ENCODE data around the gene THSD4. TPM values are rescaled to one million over a fixed set of nuclear protein-coding genes. Genes with fewer than 3 reads are reported as not detected.

THSD4 gene
- total and polyA plus RNA-seq, 2 of the 4 experiments (the other 2 are of a cell fraction), result 25.5 to 31.1 TPM

DNA sequence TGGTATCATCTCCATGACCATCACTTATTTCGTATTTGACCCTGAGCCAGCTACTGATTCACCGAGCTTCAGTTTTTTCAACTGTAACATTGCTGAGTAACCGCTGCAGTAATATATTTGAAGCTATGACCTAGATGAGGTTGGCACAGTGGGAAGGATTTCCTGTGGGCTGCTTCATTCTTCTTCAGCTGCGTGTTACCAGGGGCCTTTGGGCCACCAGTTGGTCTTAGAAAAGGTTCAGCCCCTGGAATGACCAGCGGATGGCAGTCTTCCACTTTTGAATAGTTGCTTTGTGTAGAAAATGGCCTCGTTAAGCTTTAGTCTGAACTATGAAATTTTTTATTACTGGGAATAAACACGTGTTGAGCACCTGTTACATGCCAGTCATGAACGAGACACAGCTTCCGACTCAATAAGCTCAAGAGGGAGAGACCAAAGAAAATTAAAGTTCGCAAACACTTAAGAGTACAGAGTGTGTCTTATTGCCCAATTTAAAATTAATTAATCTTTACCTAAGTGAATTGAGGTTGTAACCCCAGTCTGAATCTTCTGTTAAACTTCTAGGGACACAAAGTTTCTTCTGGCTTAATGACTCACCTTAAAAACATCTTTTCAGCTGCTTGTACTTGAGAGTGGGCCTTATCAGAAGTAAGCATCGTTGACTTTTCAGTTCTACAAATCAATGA is 637.5 kb downstream of the THSD4 start:
- Histone ChIP-seq H4K20me1 (ENCODE audit: insufficient read depth, low read length) (peaks cover 6% of the 10 kb centered on the region; the same call in 1 of the 2 replicates), H3K18ac (ENCODE audit: low read depth, low read length) (no peak overlapping the region; the same call in 1 of the 2 replicates), H4K5ac (ENCODE audit: low read depth, low read length) (no peak overlapping the region), H3K79me1 (ENCODE audit: low read depth in 1 of 2, low read length in 2 of 2) (peaks cover 0 to 11% of the 10 kb centered on the region in 2 experiments; a peak in 2 of 4 replicates), H3K4me1 (ENCODE audit: control insufficient read depth, insufficient read depth, low read length) (peaks cover 8% of the 10 kb centered on the region), H3K4ac (ENCODE audit: low read depth, low read length) (no peak overlapping the region), H3K27ac (ENCODE audit: insufficient read depth, low read length) (no peak overlapping the region), H2AK5ac (ENCODE audit: low read depth, low read length) (no peak overlapping the region; the same call in 1 of the 2 replicates), H3K27me3 (ENCODE audit: control insufficient read depth, insufficient read depth, low read length) (no peaks in the 10 kb centered on the region), H2BK5ac (ENCODE audit: low read depth, low read length, poor library complexity, severe bottlenecking) (peak overlapping the region; percentile 19), H2BK15ac (ENCODE audit: low read depth, low read length) (no peak overlapping the region), H3K9me1 (ENCODE audit: insufficient read depth, low read length) (peaks cover 12% of the 10 kb centered on the region), H3K9ac (ENCODE audit: low read depth, low read length) (no peak overlapping the region), H2AFZ (replicated peaks; ENCODE audit: low read length, poor library complexity) (no peak overlapping the region), H3K36me3 (ENCODE audit: control insufficient read depth, insufficient read depth, low read length) (peaks cover 22% of the 10 kb centered on the region), H2AK9ac (replicated peaks; ENCODE audit: low read depth, low read length, poor library complexity) (no peak overlapping the region), H2BK20ac (ENCODE audit: low read depth, low read length) (no peak overlapping the region; the same call in 1 of the 2 replicates), H4K8ac (ENCODE audit: low read depth in 2 of 2, low read length in 2 of 2) (no peak overlapping the region), H3K9me3 (ENCODE audit: control insufficient read depth, insufficient read depth, low read length) (no peaks in the 10 kb centered on the region), H3K14ac (replicated peaks; ENCODE audit: low read depth, low read length) (peak overlapping the region; percentile 6; the same call in 1 of the 2 replicates), H3K23ac (ENCODE audit: low read depth, low read length) (no peak overlapping the region), H2BK120ac (ENCODE audit: low read depth, low read length) (no peak overlapping the region), H3K4me2 (ENCODE audit: low read depth, low read length) (no peak overlapping the region), H4K91ac (ENCODE audit: insufficient read depth, low read depth, low read length) (no peak overlapping the region), H3K4me3 (ENCODE audit: insufficient read depth, low read depth, low read length) (no peak overlapping the region), H3K56ac (ENCODE audit: extremely low read depth, insufficient read depth, low read length) (no peak overlapping the region)
- WGBS, 2 experiments (ENCODE audit: extremely low coverage in 2 of 2, insufficient read length in 1 of 2), result 45% methylated on average over 3 of the region's 11 CpGs; no CpG with 5 or more reads in 1 of the 2 experiments
- intact Hi-C loops (cut with micrococcal nuclease), result loop anchor here (2.0 kb wide), 1 partner anchor 48 kb away; no protein-coding TSS in a partner anchor
- in situ Hi-C loops (cut with MboI; ENCODE audit: low sequenced_read_pairs), result no loop called here
- CTCF ChIA-PET, result interaction anchor here (0.6 to 3.3 kb wide), 15 partner anchors 9 to 416 kb away, joined by 3 to 18 read pairs (median 4); no protein-coding TSS in a partner anchor
- dilution Hi-C loops (cut with HindIII; ENCODE audit: low sequenced_read_pairs, unreplicated experiment), result no loop called here
- DNase-seq, result peak; percentile 94
- POLR2A ChIA-PET (ENCODE audit: unreplicated experiment), result interaction anchor here (0.6 kb wide), 1 partner anchor 477 kb away, joined by 6 read pairs; no protein-coding TSS in a partner anchor
- BruUV-seq (replicated peaks), result no TSS peak
- peak; percentile 10; the same call in 1 of the 2 replicates for TF ChIP-seq CEBPB (IDR thresholded peaks at IDR 0.05; ENCODE audit: low read depth, low read length)
- TF ChIP-seq NFE2L2 (IDR thresholded peaks at IDR 0.05; ENCODE audit: low read depth, low read length), result peak; percentile 77
- TF ChIP-seq BHLHE40 (IDR thresholded peaks at IDR 0.05; ENCODE audit: low read depth, low read length), result 0 out of 2 replicates have a peak, but pooled peaks have one; percentile 11
- TF ChIP-seq RAD21 (IDR thresholded peaks at IDR 0.05; ENCODE audit: low read length), result peak; percentile 62
- TF ChIP-seq MAFK (IDR thresholded peaks at IDR 0.05; ENCODE audit: low read depth, low read length), result 0 out of 2 replicates have a peak, but pooled peaks have one; percentile 11
- no peak for TF ChIP-seq MAZ (IDR thresholded peaks at IDR 0.05; ENCODE audit: borderline replicate concordance, low read depth, low read length)
- peak; percentile 62 for TF ChIP-seq SMC3 (IDR thresholded peaks at IDR 0.05; ENCODE audit: low read depth, low read length)
- no peak for TF ChIP-seq MXI1 (IDR thresholded peaks at IDR 0.05; ENCODE audit: borderline replicate concordance, low read depth, low read length)
- peak; percentile 34; the same call in 1 of the 2 replicates for TF ChIP-seq FOS (IDR thresholded peaks at IDR 0.05; ENCODE audit: low read depth, low read length)
- TF ChIP-seq, protein P1, sequence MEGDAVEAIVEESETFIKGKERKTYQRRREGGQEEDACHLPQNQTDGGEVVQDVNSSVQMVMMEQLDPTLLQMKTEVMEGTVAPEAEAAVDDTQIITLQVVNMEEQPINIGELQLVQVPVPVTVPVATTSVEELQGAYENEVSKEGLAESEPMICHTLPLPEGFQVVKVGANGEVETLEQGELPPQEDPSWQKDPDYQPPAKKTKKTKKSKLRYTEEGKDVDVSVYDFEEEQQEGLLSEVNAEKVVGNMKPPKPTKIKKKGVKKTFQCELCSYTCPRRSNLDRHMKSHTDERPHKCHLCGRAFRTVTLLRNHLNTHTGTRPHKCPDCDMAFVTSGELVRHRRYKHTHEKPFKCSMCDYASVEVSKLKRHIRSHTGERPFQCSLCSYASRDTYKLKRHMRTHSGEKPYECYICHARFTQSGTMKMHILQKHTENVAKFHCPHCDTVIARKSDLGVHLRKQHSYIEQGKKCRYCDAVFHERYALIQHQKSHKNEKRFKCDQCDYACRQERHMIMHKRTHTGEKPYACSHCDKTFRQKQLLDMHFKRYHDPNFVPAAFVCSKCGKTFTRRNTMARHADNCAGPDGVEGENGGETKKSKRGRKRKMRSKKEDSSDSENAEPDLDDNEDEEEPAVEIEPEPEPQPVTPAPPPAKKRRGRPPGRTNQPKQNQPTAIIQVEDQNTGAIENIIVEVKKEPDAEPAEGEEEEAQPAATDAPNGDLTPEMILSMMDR (conservative IDR thresholded peaks at IDR 0.05; ENCODE audit: low read depth, low read length), result peak; percentile 65
- no peak for TF ChIP-seq CHD1 (IDR thresholded peaks at IDR 0.05; ENCODE audit: low read depth, low read length)
- peak; percentile 68 for ATAC-seq (ENCODE audit: low read depth)

All from IMR-90 (cell line).